H1 (cell line): ENCODE measurements around the gene DTNB. TPM values are rescaled to one million over a fixed set of nuclear protein-coding genes. Genes with fewer than 3 reads are reported as not detected.

Experiments used
- CTCF ChIA-PET: fragments of 300-600 bp; sonication (Branson Sonifier 250); formaldehyde crosslinking; loops from one replicate; lab custom pipeline; 2021; ENCODE audit not compliant: partially characterized antibody; lab: Charles Lee
- POLR2A ChIA-PET: fragments of 300-600 bp; sonication (Branson Sonifier 250); formaldehyde crosslinking; loops from one replicate; lab custom pipeline; 2021; ENCODE audit warnings: inconsistent platforms; ENCODE audit not compliant: partially characterized antibody; lab: Charles Lee
- DNase-seq, 2 experiments: peaks; one replicate each; pipeline versions ENCODE4 v3.0.0 to v3.0.0-alpha.2; 2010 to 2022; ENCODE audit warnings: low spot score in 2 of 2, low read depth in 1 of 2, mixed read lengths in 1 of 2
- FAIRE-seq: peaks from 2 replicates; lab custom pipeline; 2011; peaks lifted over from hg19 to GRCh38; lab: Jason Lieb, UNC
- H2AFZ ChIP-seq: 2 replicates; pipeline ENCODE4 v1.8.1; 2012; ENCODE audit warnings: low read length, inconsistent platforms
- H2AK5ac ChIP-seq: 2 replicates; pipeline ENCODE4 v1.6.1; 2013; ENCODE audit warnings: low read depth, low read length
- H2BK120ac ChIP-seq: replicated peaks from 2 replicates; pipeline ENCODE3; 2013; ENCODE audit warnings: low read depth, low read length, inconsistent platforms
- H2BK12ac ChIP-seq: 2 replicates; pipeline ENCODE4 v1.6.1; 2013; ENCODE audit warnings: low read depth, low read length
- H2BK15ac ChIP-seq: 2 replicates; pipeline ENCODE4 v1.6.1; 2013; ENCODE audit warnings: low read length
- H2BK20ac ChIP-seq: 2 replicates; pipeline ENCODE4 v1.6.1; 2013; ENCODE audit warnings: low read length
- H2BK5ac ChIP-seq: 2 replicates; pipeline ENCODE4 v1.6.1; 2013; ENCODE audit warnings: low read depth, low read length
- H3K14ac ChIP-seq: 2 replicates; pipeline ENCODE4 v1.6.1; 2013; ENCODE audit warnings: inconsistent platforms; ENCODE audit not compliant: insufficient read length
- H3K18ac ChIP-seq: 2 replicates; pipeline ENCODE4 v1.6.1; 2013; ENCODE audit warnings: low read length; ENCODE audit errors: extremely low read depth
- H3K23ac ChIP-seq: 2 replicates; pipeline ENCODE4 v1.6.1; 2013; ENCODE audit warnings: inconsistent platforms; ENCODE audit not compliant: insufficient read length
- H3K23me2 ChIP-seq: 2 replicates; pipeline ENCODE4 v1.6.1; 2013; ENCODE audit warnings: low read depth, low read length
- H3K27ac ChIP-seq: 2 replicates; pipeline ENCODE4 v1.6.1; 2011; ENCODE audit warnings: low read depth, low read length, inconsistent platforms
- H3K27me3 ChIP-seq, 4 experiments: replicated peaks in 1 of 4; 1 replicate in 1 of 4; 2 replicates in 3 of 4; pipeline versions ENCODE4 v1.6.1 to v1.8.1; 2011 to 2013; ENCODE audit warnings: low read length in 3 of 4, mild to moderate bottlenecking in 3 of 4, inconsistent platforms in 2 of 4, mixed read lengths in 2 of 4, moderate library complexity in 1 of 4; ENCODE audit not compliant: control insufficient read depth in 3 of 4, insufficient read depth in 3 of 4; ENCODE audit errors: extremely low read depth in 1 of 4
- H3K36me3 ChIP-seq, 4 experiments: 2 replicates each; pipeline versions ENCODE4 v1.6.1 to v1.8.1; 2011 to 2013; ENCODE audit warnings: mild to moderate bottlenecking in 4 of 4, low read length in 3 of 4, moderate library complexity in 2 of 4, control low read depth in 1 of 4, inconsistent platforms in 1 of 4; ENCODE audit not compliant: insufficient read depth in 4 of 4, control insufficient read depth in 2 of 4
- H3K4ac ChIP-seq: replicated peaks from 2 replicates; pipeline ENCODE3; 2013; ENCODE audit warnings: low read length, low read depth, mixed read lengths, inconsistent platforms; ENCODE audit not compliant: insufficient read length
- H3K4me1 ChIP-seq, 4 experiments: replicated peaks in 1 of 4; 1 replicate in 1 of 4; 2 replicates in 3 of 4; pipeline versions ENCODE4 v1.6.1 to v1.8.1; 2011 to 2013; ENCODE audit warnings: low read length in 3 of 4, inconsistent platforms in 2 of 4, mixed read lengths in 1 of 4; ENCODE audit not compliant: insufficient read depth in 4 of 4, control insufficient read depth in 3 of 4
- H3K4me2 ChIP-seq, 2 experiments: 2 replicates each; pipeline versions ENCODE4 v1.6.1 to v1.8.1; 2011 to 2013; ENCODE audit warnings: low read depth in 2 of 2, low read length in 2 of 2, control low read depth in 1 of 2, inconsistent platforms in 1 of 2, mild to moderate bottlenecking in 1 of 2; ENCODE audit not compliant: insufficient read depth in 1 of 2
- H3K4me3 ChIP-seq, 4 experiments: fragments of 200-600, 300-600 bp in 1 of 4; sonication (generic), shearing (Covaris generic), sonication (Bioruptor Twin) in 1 of 4; 2 replicates each; pipeline versions ENCODE4 v1.5.1 to v1.8.1; 2011 to 2016; ENCODE audit warnings: low read length in 4 of 4, low read depth in 3 of 4, control low read depth in 2 of 4, inconsistent platforms in 2 of 4, mild to moderate bottlenecking in 2 of 4, mixed read lengths in 1 of 4, moderate library complexity in 1 of 4; ENCODE audit not compliant: insufficient read depth in 2 of 4; ENCODE audit errors: extremely low read depth in 1 of 4
- H3K56ac ChIP-seq: replicated peaks from 2 replicates; pipeline ENCODE3; 2013; ENCODE audit warnings: low read depth, mild to moderate bottlenecking, mixed read lengths, low read length, inconsistent platforms; ENCODE audit not compliant: insufficient read length
- H3K79me1 ChIP-seq: 2 replicates; pipeline ENCODE4 v1.6.1; 2013; ENCODE audit warnings: low read depth, low read length, control low read depth
- H3K79me2 ChIP-seq, 2 experiments: 2 replicates each; pipeline versions ENCODE4 v1.6.1 to v1.8.1; 2012 to 2013; ENCODE audit warnings: low read length in 2 of 2, mild to moderate bottlenecking in 2 of 2, inconsistent platforms in 1 of 2; ENCODE audit not compliant: insufficient read depth in 2 of 2, control insufficient read depth in 1 of 2
- H3K9ac ChIP-seq, 4 experiments: replicated peaks in 1 of 4; 1 replicate in 1 of 4; 2 replicates in 3 of 4; pipeline versions ENCODE4 v1.6.1 to v1.8.1; 2011 to 2013; ENCODE audit warnings: low read depth in 3 of 4, low read length in 3 of 4, control low read depth in 2 of 4, mild to moderate bottlenecking in 2 of 4, moderate library complexity in 2 of 4, inconsistent platforms in 1 of 4; ENCODE audit errors: extremely low read depth in 1 of 4
- H3K9me3 ChIP-seq, 2 experiments: 2 replicates each; pipeline versions ENCODE4 v1.6.1 to v1.8.1; 2012 to 2013; ENCODE audit warnings: mild to moderate bottlenecking in 2 of 2, moderate library complexity in 2 of 2, control low read depth in 1 of 2, inconsistent platforms in 1 of 2, low read depth in 1 of 2, low read length in 1 of 2, mixed read lengths in 1 of 2; ENCODE audit not compliant: insufficient read depth in 2 of 2
- H4K20me1 ChIP-seq, 2 experiments: replicated peaks in 1 of 2; 2 replicates each; pipeline versions ENCODE3 to v1.8.1; 2011 to 2013; ENCODE audit warnings: inconsistent platforms in 2 of 2, low read length in 2 of 2, mild to moderate bottlenecking in 1 of 2; ENCODE audit not compliant: insufficient read depth in 2 of 2, control insufficient read depth in 1 of 2
- H4K5ac ChIP-seq: 2 replicates; pipeline ENCODE4 v1.6.1; 2013; ENCODE audit warnings: low read length, low read depth, mixed read lengths, inconsistent platforms; ENCODE audit not compliant: insufficient read length
- H4K8ac ChIP-seq: 2 replicates; pipeline ENCODE4 v1.8.0; 2013; ENCODE audit warnings: mild to moderate bottlenecking, moderate library complexity, low read length, inconsistent platforms; ENCODE audit not compliant: insufficient read depth; ENCODE audit errors: extremely low read depth
- H4K91ac ChIP-seq: replicated peaks from 2 replicates; pipeline ENCODE3; 2013; ENCODE audit warnings: low read length, mixed read lengths, inconsistent platforms; ENCODE audit not compliant: insufficient read length
- CBX8 ChIP-seq: fragments of 300-800, 300-1000 bp; sonication (generic); IDR thresholded peaks from 2 replicates; pipeline ENCODE4 v1.7.1; 2016; ENCODE audit warnings: low read depth, low read length, borderline replicate concordance
- CHD1 ChIP-seq: IDR thresholded peaks from 2 replicates; pipeline ENCODE4 v1.6.1; 2012; ENCODE audit warnings: low read depth, low read length, improper control_type of control experiment
- CTBP2 ChIP-seq: IDR thresholded peaks from 2 replicates; pipeline ENCODE4 v1.7.0; 2011; ENCODE audit warnings: borderline replicate concordance, mild to moderate bottlenecking, moderate library complexity, mixed read lengths, low read length; ENCODE audit not compliant: insufficient read depth, insufficient read length
- EGR1 ChIP-seq: IDR thresholded peaks from 2 replicates; pipeline ENCODE4 v1.6.1; 2011; ENCODE audit warnings: low read depth, low read length, borderline replicate concordance
- GTF2F1 ChIP-seq: IDR thresholded peaks from 2 replicates; pipeline ENCODE4 v1.6.1; 2012; ENCODE audit warnings: low read depth, low read length, improper control_type of control experiment, borderline replicate concordance
- KDM1A ChIP-seq: fragments of 200-600, 300-600 bp; sonication (generic); IDR thresholded peaks from 2 replicates; pipeline ENCODE4 v1.7.1; 2016; ENCODE audit warnings: mild to moderate bottlenecking, low read length, borderline replicate concordance
- TCF12 ChIP-seq: IDR thresholded peaks from 2 replicates; pipeline ENCODE4 v1.6.1; 2011; ENCODE audit warnings: low read depth, mild to moderate bottlenecking, low read length
- ZNF274 ChIP-seq: IDR thresholded peaks from 2 replicates; pipeline ENCODE4 v1.7.0; 2012; ENCODE audit warnings: low read length, borderline replicate concordance; ENCODE audit errors: extremely low read depth
- WGBS, 2 experiments: shearing (Covaris generic) in 1 of 2; methylation state at CpG; one replicate each; pipeline versions ENCODE4 v1.1.6 to v1.1.7; 2013 to 2015; ENCODE audit warnings: low lambda C conversion rate in 2 of 2, mixed read lengths in 2 of 2, inconsistent platforms in 1 of 2, low coverage in 1 of 2, missing lambda C conversion rate in 1 of 2; ENCODE audit not compliant: insufficient replicate concordance in 2 of 2, insufficient coverage in 1 of 2, insufficient read length in 1 of 2; ENCODE audit errors: extremely low coverage in 1 of 2, missing lambda C conversion rate in 1 of 2; 5-methylcytosine and 5-hydroxymethylcytosine counted together
- polyA plus RNA-seq, 7 experiments: library from polyadenylated mRNA; depleted of rRNA in 3 of 7; stranded (reverse) in 5 of 7; unstranded in 2 of 7; fragments of >200 nt in 5 of 7; fragments of 200-250 nt in 2 of 7; gene quantifications; 1 replicate in 5 of 7; 2 replicates in 1 of 7; 4 replicates in 1 of 7; pipeline versions ENCODE4 v1.2.1 to v1.2.3, GENCODE V29; 2011 to 2013; ENCODE audit warnings: missing spikeins in 2 of 7, mixed read lengths in 2 of 7
- total RNA-seq: library from RNA; stranded (reverse); fragmentation: NEBNext Ultra II Directional; extraction: Animal tissue kit (Norgen Biotek cat#: 25700); gene quantifications from 2 replicates; pipeline ENCODE4 v1.2.1, GENCODE V29; 2021
- TF ChIP-seq, protein P1 (sequence below): IDR thresholded peaks from 2 replicates; pipeline ENCODE4 v1.6.1; 2012; ENCODE audit warnings: inconsistent platforms
- TF ChIP-seq, protein P2 (sequence below): IDR thresholded peaks from 2 replicates; pipeline ENCODE4 v1.6.1; 2012; ENCODE audit warnings: inconsistent platforms

The DTNB gene
- total and polyA plus RNA-seq, 2 of the 8 experiments (the other 6 are each of a cell fraction or from before 2014, with no cell fraction given): 39.6 to 49.5 TPM

DNA sequence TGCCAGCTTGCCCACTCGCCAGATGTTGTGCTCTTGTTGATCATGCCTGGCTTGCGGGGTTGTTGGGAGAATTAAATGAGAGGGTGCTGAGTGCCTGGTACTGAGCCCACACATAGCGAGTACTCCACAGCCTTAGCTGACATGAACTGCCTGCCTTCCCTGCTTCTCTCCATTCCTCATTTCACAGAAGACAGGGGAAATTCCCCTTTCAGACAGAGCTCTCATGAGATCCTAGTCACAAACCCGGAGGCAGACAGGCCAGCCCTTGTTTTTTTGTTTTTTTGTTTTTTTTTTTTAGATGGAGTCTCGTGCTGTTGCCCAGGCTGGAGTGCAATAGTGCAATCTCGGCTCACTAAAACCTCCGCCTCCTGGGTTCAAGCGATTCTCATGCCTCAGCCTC is 314.5 kb downstream of the DTNB start:
- Histone ChIP-seq H3K56ac (no peak overlapping the region), H3K4me2 (no peak overlapping the region), H2BK5ac (no peak overlapping the region), H3K36me3 (no peaks in the 10 kb centered on the region), H3K23ac (no peak overlapping the region), H3K18ac (peak overlapping the region; percentile 4; the same call in 1 of the 2 replicates), H3K4me1 (peaks cover 0 to 9% (median 5%) of the 10 kb centered on the region in 4 experiments; a peak in 6 of 7 replicates), H2AFZ (no peak overlapping the region), H3K27ac (no peak overlapping the region), H2BK20ac (no peak overlapping the region), H2BK120ac (no peak overlapping the region), H2AK5ac (no peak overlapping the region), H3K14ac (no peak overlapping the region), H3K23me2 (no peaks in the 10 kb centered on the region), H3K9ac (no peak overlapping the region), H3K4me3 (no peak overlapping the region), H3K79me2 (no peaks in the 10 kb centered on the region), H2BK15ac (no peak overlapping the region), H4K91ac (no peak overlapping the region), H3K9me3 (no peaks in the 10 kb centered on the region), H3K79me1 (no peaks in the 10 kb centered on the region), H4K5ac (no peak overlapping the region), H3K27me3 (peaks cover 0 to 29% (median 19%) of the 10 kb centered on the region in 4 experiments; a peak in 6 of 7 replicates), H3K4ac (peak overlapping the region; percentile 51), H4K8ac (no peak overlapping the region), H4K20me1 (peaks cover 0 to 1% of the 10 kb centered on the region in 2 experiments), H2BK12ac (no peak overlapping the region)
- TF ChIP-seq GTF2F1 (no peak), CTBP2 (no peak), KDM1A (no peak), TCF12 (no peak), CHD1 (no peak), EGR1 (no peak), CBX8 (no peak), ZNF274 (no peak)
- TF ChIP-seq, protein P1, sequence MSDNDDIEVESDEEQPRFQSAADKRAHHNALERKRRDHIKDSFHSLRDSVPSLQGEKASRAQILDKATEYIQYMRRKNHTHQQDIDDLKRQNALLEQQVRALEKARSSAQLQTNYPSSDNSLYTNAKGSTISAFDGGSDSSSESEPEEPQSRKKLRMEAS: no peak
- TF ChIP-seq, protein P2, sequence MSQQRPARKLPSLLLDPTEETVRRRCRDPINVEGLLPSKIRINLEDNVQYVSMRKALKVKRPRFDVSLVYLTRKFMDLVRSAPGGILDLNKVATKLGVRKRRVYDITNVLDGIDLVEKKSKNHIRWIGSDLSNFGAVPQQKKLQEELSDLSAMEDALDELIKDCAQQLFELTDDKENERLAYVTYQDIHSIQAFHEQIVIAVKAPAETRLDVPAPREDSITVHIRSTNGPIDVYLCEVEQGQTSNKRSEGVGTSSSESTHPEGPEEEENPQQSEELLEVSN: no peak
- POLR2A ChIA-PET: interaction anchor here (0.8 to 1.7 kb wide), 4 partner anchors 11 to 314 kb away, joined by 3 to 4 read pairs (median 3); no protein-coding TSS in a partner anchor
- CTCF ChIA-PET: interaction anchor here (0.7 to 1.7 kb wide), 4 partner anchors 15 to 130 kb away, joined by 3 to 9 read pairs (median 6); no protein-coding TSS in a partner anchor
- FAIRE-seq: no peak
- DNase-seq: no peak
- 91% methylated on average over 7 of the region's 8 CpGs; no CpG with 5 or more reads in 1 of the 2 experiments for WGBS, 2 experiments
